HepG2 (cell line): Measurements from ENCODE around the gene SELENOI. TPM values are rescaled to one million over a fixed set of nuclear protein-coding genes. Genes with fewer than 3 reads are reported as not detected.

Experiments
- ATAC-seq: fragments of 200-7000 bp; cut with Tn5 transposase; 3 replicates; pipeline ENCODE4 v1.9.1; 2020; ENCODE audit warnings: mild to moderate bottlenecking, moderate library complexity
- BruUV-seq: library from RNA; stranded (reverse); fragments of 400-500 nt; replicated peaks from 2 replicates; lab custom pipeline; 2021; lab: Mats Ljungman, UMichigan
- CTCF ChIA-PET: fragments of 300-600 bp; formaldehyde crosslinking; extraction: SDS; loops from one replicate; lab custom pipeline; 2021; ENCODE audit warnings: low total read pairs, inconsistent platforms, low intra/inter-chr PET ratio; lab: Yijun Ruan, JAX
- POLR2A ChIA-PET: fragments of 350-600 bp; sonication (Branson Sonifier 250); formaldehyde crosslinking; loops from one replicate; lab custom pipeline; 2020; ENCODE audit warnings: antibody characterized with exemption, inconsistent platforms; lab: Yijun Ruan, JAX
- DNase-seq: peaks from one replicate; pipeline ENCODE4 v3.0.0-alpha.2; 2015; ENCODE audit warnings: low spot score
- FAIRE-seq: peaks from 3 replicates; lab custom pipeline; 2011; peaks lifted over from hg19 to GRCh38; lab: Jason Lieb, UNC
- H2AFZ ChIP-seq: one replicate; pipeline ENCODE4 v1.6.1; 2011; ENCODE audit warnings: low read length, inconsistent platforms
- H3K27ac ChIP-seq: fragments of 300-600 bp; 3 replicates; pipeline ENCODE4 v1.8.0; 2011; ENCODE audit warnings: mixed run types, mild to moderate bottlenecking, mixed read lengths, low read length, inconsistent platforms; ENCODE audit not compliant: insufficient read depth; ENCODE audit errors: extremely low read length
- H3K27me3 ChIP-seq, 2 experiments: fragments of 200-600 bp in 1 of 2; 2 replicates in 1 of 2; 3 replicates in 1 of 2; pipeline versions ENCODE4 v1.6.0 to v1.8.0; 2011; ENCODE audit warnings: low read length in 2 of 2, mild to moderate bottlenecking in 2 of 2, moderate library complexity in 2 of 2, inconsistent platforms in 1 of 2; ENCODE audit not compliant: insufficient read depth in 2 of 2, control insufficient read depth in 1 of 2
- H3K36me3 ChIP-seq, 2 experiments: fragments of 200-600 bp in 1 of 2; replicated peaks in 1 of 2; 2 replicates in 1 of 2; 3 replicates in 1 of 2; pipeline versions ENCODE4 v1.5.1 to v1.8.0; 2011; ENCODE audit warnings: low read length in 2 of 2, inconsistent platforms in 1 of 2; ENCODE audit not compliant: insufficient read depth in 2 of 2, control insufficient read depth in 1 of 2
- H3K4me1 ChIP-seq: 2 replicates; pipeline ENCODE4 v1.5.1; 2012; ENCODE audit warnings: low read length, inconsistent platforms; ENCODE audit not compliant: insufficient read depth
- H3K4me2 ChIP-seq: 2 replicates; pipeline ENCODE4 v1.6.0; 2011; ENCODE audit warnings: low read depth, low read length, inconsistent platforms
- H3K4me3 ChIP-seq, 3 experiments: fragments of 200-600 bp in 1 of 3; sonication (generic), shearing (Covaris generic) in 1 of 3; replicated peaks in 1 of 3; 2 replicates each; pipeline ENCODE4 v1.5.1; 2011 to 2016; ENCODE audit warnings: low read length in 3 of 3, inconsistent platforms in 2 of 3, low read depth in 2 of 3, mild to moderate bottlenecking in 2 of 3, control low read depth in 1 of 3, mixed read lengths in 1 of 3; ENCODE audit not compliant: insufficient read depth in 1 of 3
- H3K79me2 ChIP-seq: one replicate; pipeline ENCODE4 v1.6.1; 2011; ENCODE audit warnings: low read length, inconsistent platforms; ENCODE audit not compliant: insufficient read depth
- H3K9ac ChIP-seq: 2 replicates; pipeline ENCODE4 v1.6.0; 2011; ENCODE audit warnings: mild to moderate bottlenecking, low read depth, low read length, inconsistent platforms; ENCODE audit not compliant: insufficient read depth
- H3K9me3 ChIP-seq: 2 replicates; pipeline ENCODE4 v1.5.1; 2012; ENCODE audit warnings: mild to moderate bottlenecking, low read length
- H4K20me1 ChIP-seq: 2 replicates; pipeline ENCODE4 v1.6.0; 2011; ENCODE audit warnings: inconsistent platforms, mild to moderate bottlenecking, low read length, moderate library complexity; ENCODE audit not compliant: insufficient read depth
- ARNT ChIP-seq: fragments of 450-650 bp; IDR thresholded peaks from 2 replicates; pipeline ENCODE4 v1.6.1; 2017
- ETV6 ChIP-seq: sonication (generic); formaldehyde crosslinking; conservative IDR thresholded peaks from 2 replicates; pipeline ENCODE4 v1.4.0; 2020; ENCODE audit warnings: missing genetic modification reagents
- NFIC ChIP-seq: IDR thresholded peaks from 2 replicates; pipeline ENCODE4 v1.6.1; 2012; ENCODE audit warnings: mild to moderate bottlenecking, low read length, inconsistent platforms
- NKX3-1 ChIP-seq: sonication (generic); formaldehyde crosslinking; IDR thresholded peaks from 2 replicates; pipeline ENCODE4 v1.5.0; 2020; ENCODE audit warnings: missing genetic modification reagents
- NRL ChIP-seq: sonication (generic); formaldehyde crosslinking; IDR thresholded peaks from 2 replicates; pipeline ENCODE4 v1.5.0; 2020; ENCODE audit warnings: missing genetic modification reagents, mild to moderate bottlenecking, moderate library complexity, borderline replicate concordance
- REL ChIP-seq: sonication (generic); formaldehyde crosslinking; conservative IDR thresholded peaks from 2 replicates; pipeline ENCODE4 v1.8.0; 2022; ENCODE audit warnings: mild to moderate bottlenecking, missing genetic modification reagents, moderate library complexity
- TBX2 ChIP-seq: sonication (generic); formaldehyde crosslinking; IDR thresholded peaks from 2 replicates; pipeline ENCODE4 v1.5.0; 2020; ENCODE audit warnings: missing genetic modification reagents, mild to moderate bottlenecking, borderline replicate concordance
- ZBTB1 ChIP-seq: sonication (generic); formaldehyde crosslinking; IDR thresholded peaks from 2 replicates; pipeline ENCODE4 v1.4.0; 2020; ENCODE audit warnings: missing genetic modification reagents, borderline replicate concordance
- ZFP36 ChIP-seq: fragments of 150-350 bp; IDR thresholded peaks from 2 replicates; pipeline ENCODE4 v1.6.1; 2018; ENCODE audit warnings: borderline replicate concordance, low read length, low read depth; ENCODE audit not compliant: partially characterized antibody
- ZNF329 ChIP-seq: sonication (generic); formaldehyde crosslinking; IDR thresholded peaks from 2 replicates; pipeline ENCODE4 v1.9.0; 2021; ENCODE audit warnings: low read depth, mild to moderate bottlenecking, missing genetic modification reagents
- ZNF546 ChIP-seq: sonication (generic); formaldehyde crosslinking; conservative IDR thresholded peaks from 2 replicates; pipeline ENCODE4 v1.8.1; 2023; ENCODE audit warnings: mild to moderate bottlenecking, missing genetic modification reagents
- ZNF556 ChIP-seq: sonication (generic); formaldehyde crosslinking; IDR thresholded peaks from 2 replicates; pipeline ENCODE4 v1.4.0; 2020; ENCODE audit warnings: mild to moderate bottlenecking, missing genetic modification reagents, borderline replicate concordance
- ZNF577 ChIP-seq: sonication (generic); formaldehyde crosslinking; IDR thresholded peaks from 2 replicates; pipeline ENCODE4 v1.4.0; 2020; ENCODE audit warnings: mild to moderate bottlenecking, low read depth, missing genetic modification reagents, borderline replicate concordance
- ZNF776 ChIP-seq: sonication (generic); formaldehyde crosslinking; IDR thresholded peaks from 2 replicates; pipeline ENCODE4 v1.4.0; 2020; ENCODE audit warnings: mild to moderate bottlenecking, missing genetic modification reagents
- WGBS: methylation state at CpG from one replicate; pipeline ENCODE4 v1.1.6; 2017; ENCODE audit warnings: low lambda C conversion rate; 5-methylcytosine and 5-hydroxymethylcytosine counted together
- in situ Hi-C: cut with HindIII; loops from 2 replicates; pipeline ENCODE4 v1.10.0; 2017; ENCODE audit warnings: low pct_unique_long_range_greater_than_20kb; ENCODE audit not compliant: extremely low pct_ligation_motif_present
- intact Hi-C: fragments of 100-400 bp; cut with micrococcal nuclease; formaldehyde crosslinking; loops from one replicate; pipeline ENCODE4 v1.10.0; 2022; ENCODE audit not compliant: unreplicated experiment
- polyA plus RNA-seq, 8 experiments: library from polyadenylated mRNA; depleted of rRNA in 3 of 8; stranded (reverse) in 7 of 8; unstranded in 1 of 8; fragments of >200 nt; fragmentation: Illumina TruSeq in 4 of 8; extraction: Trizol in 4 of 8; gene quantifications; 2 replicates each; pipeline versions ENCODE4 v1.2.1 to v1.2.3, GENCODE V29; 2011 to 2016; ENCODE audit warnings: low read depth in 4 of 8, missing spikeins in 1 of 8, mixed read lengths in 1 of 8; ENCODE audit not compliant: insufficient read depth in 1 of 8
- total RNA-seq, 5 experiments: library from RNA; depleted of rRNA; stranded (reverse); fragments of >200 nt; fragmentation: Illumina TruSeq; extraction: Trizol; gene quantifications; 2 replicates each; pipeline ENCODE4 v1.2.3, GENCODE V29; 2016; ENCODE audit warnings: low read depth in 1 of 5
- TF ChIP-seq, protein P1 (sequence below): sonication (generic); formaldehyde crosslinking; IDR thresholded peaks from 2 replicates; pipeline ENCODE4 v1.5.0; 2020; ENCODE audit warnings: missing genetic modification reagents, mild to moderate bottlenecking, borderline replicate concordance
- TF ChIP-seq, protein P2 (sequence below): sonication (generic); formaldehyde crosslinking; IDR thresholded peaks from 2 replicates; pipeline ENCODE4 v1.8.0; 2022; ENCODE audit warnings: mild to moderate bottlenecking, missing genetic modification reagents; ENCODE audit not compliant: insufficient replicate concordance
- TF ChIP-seq, protein P3 (sequence below): sonication (generic); formaldehyde crosslinking; IDR thresholded peaks from 2 replicates; pipeline ENCODE4 v1.4.0; 2020; ENCODE audit warnings: missing genetic modification reagents
- TF ChIP-seq, protein P4 (sequence below): sonication (generic); formaldehyde crosslinking; IDR thresholded peaks from 2 replicates; pipeline ENCODE4 v1.4.0; 2020; ENCODE audit warnings: missing genetic modification reagents
- TF ChIP-seq, protein P5 (sequence below): IDR thresholded peaks from 2 replicates; pipeline ENCODE4 v1.6.1; 2016

SELENOI gene
- total and polyA plus RNA-seq, 2 of the 13 experiments (the other 11 are each of a cell fraction or from before 2014, with no cell fraction given), result 27.7 to 60.3 TPM

DNA sequence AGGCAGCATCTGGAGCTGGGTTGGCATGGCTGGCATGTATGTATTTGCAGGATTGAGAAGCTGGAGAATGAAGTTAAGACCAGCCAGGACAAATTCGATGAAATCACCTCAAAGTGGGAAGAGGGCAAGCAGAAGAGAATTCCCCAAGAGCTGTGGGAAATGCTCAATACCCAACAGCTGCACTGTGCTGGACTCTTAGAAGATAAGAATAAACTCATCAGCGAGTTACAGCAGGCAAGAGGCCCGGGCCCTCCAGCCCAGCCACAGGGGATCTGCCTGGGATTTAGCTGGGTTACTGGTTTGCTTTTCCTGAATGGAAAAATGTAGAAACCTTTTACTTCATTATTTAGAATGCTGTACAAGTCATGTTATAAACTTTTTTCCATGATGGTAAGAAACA lies 78.3 kb downstream of the SELENOI start:
- Histone ChIP-seq H3K4me2 (no peak overlapping the region), H3K36me3 (no peaks in the 10 kb centered on the region), H3K4me1 (no peaks in the 10 kb centered on the region), H2AFZ (no peak overlapping the region), H3K9ac (no peak overlapping the region), H4K20me1 (no peaks in the 10 kb centered on the region), H3K27ac (no peak overlapping the region), H3K9me3 (no peaks in the 10 kb centered on the region), H3K4me3 (no peak overlapping the region), H3K79me2 (no peaks in the 10 kb centered on the region), H3K27me3 (peaks cover 1 to 3% of the 10 kb centered on the region in 2 experiments; a peak in 1 of 5 replicates)
- DNase-seq, result no peak
- no TSS peak for BruUV-seq
- 11% methylated on average over 3 of the region's 3 CpGs for WGBS
- in situ Hi-C loops (no loop called here), intact Hi-C loops (no loop called here)
- ChIA-PET POLR2A (interaction anchor here (1.3 kb wide), 1 partner anchor 10 kb away, joined by 3 read pairs; no protein-coding TSS in a partner anchor), CTCF (no interaction called here)
- ATAC-seq, result no peak
- FAIRE-seq, result no peak
- TF ChIP-seq ZNF776 (CRISPR knock-in tag), result no peak
- TF ChIP-seq, protein P1, sequence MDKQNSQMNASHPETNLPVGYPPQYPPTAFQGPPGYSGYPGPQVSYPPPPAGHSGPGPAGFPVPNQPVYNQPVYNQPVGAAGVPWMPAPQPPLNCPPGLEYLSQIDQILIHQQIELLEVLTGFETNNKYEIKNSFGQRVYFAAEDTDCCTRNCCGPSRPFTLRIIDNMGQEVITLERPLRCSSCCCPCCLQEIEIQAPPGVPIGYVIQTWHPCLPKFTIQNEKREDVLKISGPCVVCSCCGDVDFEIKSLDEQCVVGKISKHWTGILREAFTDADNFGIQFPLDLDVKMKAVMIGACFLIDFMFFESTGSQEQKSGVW (CRISPR knock-in tag), result no peak
- no peak for TF ChIP-seq ZNF556
- no peak for TF ChIP-seq NFIC
- TF ChIP-seq, protein P2, sequence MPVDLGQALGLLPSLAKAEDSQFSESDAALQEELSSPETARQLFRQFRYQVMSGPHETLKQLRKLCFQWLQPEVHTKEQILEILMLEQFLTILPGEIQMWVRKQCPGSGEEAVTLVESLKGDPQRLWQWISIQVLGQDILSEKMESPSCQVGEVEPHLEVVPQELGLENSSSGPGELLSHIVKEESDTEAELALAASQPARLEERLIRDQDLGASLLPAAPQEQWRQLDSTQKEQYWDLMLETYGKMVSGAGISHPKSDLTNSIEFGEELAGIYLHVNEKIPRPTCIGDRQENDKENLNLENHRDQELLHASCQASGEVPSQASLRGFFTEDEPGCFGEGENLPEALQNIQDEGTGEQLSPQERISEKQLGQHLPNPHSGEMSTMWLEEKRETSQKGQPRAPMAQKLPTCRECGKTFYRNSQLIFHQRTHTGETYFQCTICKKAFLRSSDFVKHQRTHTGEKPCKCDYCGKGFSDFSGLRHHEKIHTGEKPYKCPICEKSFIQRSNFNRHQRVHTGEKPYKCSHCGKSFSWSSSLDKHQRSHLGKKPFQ (CRISPR knock-in tag), result no peak
- TF ChIP-seq TBX2 (CRISPR knock-in tag), result no peak
- no peak for TF ChIP-seq REL (CRISPR knock-in tag)
- TF ChIP-seq ZFP36, result no peak
- TF ChIP-seq, protein P3, sequence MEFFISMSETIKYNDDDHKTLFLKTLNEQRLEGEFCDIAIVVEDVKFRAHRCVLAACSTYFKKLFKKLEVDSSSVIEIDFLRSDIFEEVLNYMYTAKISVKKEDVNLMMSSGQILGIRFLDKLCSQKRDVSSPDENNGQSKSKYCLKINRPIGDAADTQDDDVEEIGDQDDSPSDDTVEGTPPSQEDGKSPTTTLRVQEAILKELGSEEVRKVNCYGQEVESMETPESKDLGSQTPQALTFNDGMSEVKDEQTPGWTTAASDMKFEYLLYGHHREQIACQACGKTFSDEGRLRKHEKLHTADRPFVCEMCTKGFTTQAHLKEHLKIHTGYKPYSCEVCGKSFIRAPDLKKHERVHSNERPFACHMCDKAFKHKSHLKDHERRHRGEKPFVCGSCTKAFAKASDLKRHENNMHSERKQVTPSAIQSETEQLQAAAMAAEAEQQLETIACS, result no peak
- no peak for TF ChIP-seq NRL (CRISPR knock-in tag)
- no peak for TF ChIP-seq ARNT
- TF ChIP-seq ZNF329 (CRISPR knock-in tag), result no peak
- no peak for TF ChIP-seq NKX3-1 (CRISPR knock-in tag)
- TF ChIP-seq ZNF577 (CRISPR knock-in tag), result no peak
- no peak for TF ChIP-seq ETV6 (CRISPR knock-in tag)
- TF ChIP-seq, protein P4, sequence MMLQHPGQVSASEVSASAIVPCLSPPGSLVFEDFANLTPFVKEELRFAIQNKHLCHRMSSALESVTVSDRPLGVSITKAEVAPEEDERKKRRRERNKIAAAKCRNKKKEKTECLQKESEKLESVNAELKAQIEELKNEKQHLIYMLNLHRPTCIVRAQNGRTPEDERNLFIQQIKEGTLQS, result no peak
- no peak for TF ChIP-seq ZBTB1 (CRISPR knock-in tag)
- TF ChIP-seq, protein P5, sequence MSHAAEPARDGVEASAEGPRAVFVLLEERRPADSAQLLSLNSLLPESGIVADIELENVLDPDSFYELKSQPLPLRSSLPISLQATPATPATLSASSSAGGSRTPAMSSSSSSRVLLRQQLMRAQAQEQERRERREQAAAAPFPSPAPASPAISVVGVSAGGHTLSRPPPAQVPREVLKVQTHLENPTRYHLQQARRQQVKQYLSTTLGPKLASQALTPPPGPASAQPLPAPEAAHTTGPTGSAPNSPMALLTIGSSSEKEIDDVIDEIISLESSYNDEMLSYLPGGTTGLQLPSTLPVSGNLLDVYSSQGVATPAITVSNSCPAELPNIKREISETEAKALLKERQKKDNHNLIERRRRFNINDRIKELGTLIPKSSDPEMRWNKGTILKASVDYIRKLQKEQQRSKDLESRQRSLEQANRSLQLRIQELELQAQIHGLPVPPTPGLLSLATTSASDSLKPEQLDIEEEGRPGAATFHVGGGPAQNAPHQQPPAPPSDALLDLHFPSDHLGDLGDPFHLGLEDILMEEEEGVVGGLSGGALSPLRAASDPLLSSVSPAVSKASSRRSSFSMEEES, result no peak
- no peak for TF ChIP-seq ZNF546 (CRISPR knock-in tag)
